Caco-2 (cell line): ENCODE measurements around the gene MLIP. TPM values are rescaled to one million over a fixed set of nuclear protein-coding genes. Genes with fewer than 3 reads are reported as not detected.

Source experiments
- BruUV-seq: library from RNA; stranded (reverse); fragments of 400-500 nt; replicated peaks from 2 replicates; lab custom pipeline; 2021; lab: Mats Ljungman, UMichigan
- CTCF ChIA-PET: fragments of 300-600 bp; sonication (Branson Sonifier 250); formaldehyde crosslinking; loops from one replicate; lab custom pipeline; 2022; ENCODE audit warnings: antibody characterized with exemption; lab: Charles Lee
- POLR2A ChIA-PET: fragments of 300-600 bp; sonication (Branson Sonifier 250); formaldehyde crosslinking; loops from one replicate; lab custom pipeline; 2022; ENCODE audit warnings: antibody characterized with exemption; lab: Charles Lee
- DNase-seq, 2 experiments: peaks; one replicate each; pipeline versions ENCODE4 v3.0.0 to v3.0.0-alpha.2; 2020 to 2022
- H3K27me3 ChIP-seq: replicated peaks from 2 replicates; pipeline ENCODE4 v1.6.0; 2011; ENCODE audit warnings: low read length; ENCODE audit not compliant: control insufficient read depth, insufficient read depth
- H3K36me3 ChIP-seq: 2 replicates; pipeline ENCODE4 v1.5.1; 2011; ENCODE audit warnings: low read length; ENCODE audit not compliant: control insufficient read depth, insufficient read depth
- H3K4me1 ChIP-seq: fragments of 250-450 bp; sonication (Bioruptor Pico); 2 replicates; pipeline ENCODE4 v1.5.1; 2020; ENCODE audit warnings: mild to moderate bottlenecking
- H3K4me3 ChIP-seq: 2 replicates; pipeline ENCODE4 v1.5.1; 2011; ENCODE audit warnings: low read depth, mild to moderate bottlenecking, control low read depth, low read length
- H3K9me3 ChIP-seq: fragments of 250-450 bp; sonication (Bioruptor Pico); 2 replicates; pipeline ENCODE4 v1.5.1; 2020; ENCODE audit warnings: mild to moderate bottlenecking, moderate library complexity
- H3K27ac Mint-ChIP-seq: one replicate; pipeline ENCODE4 v1.8.0; 2022; ENCODE audit warnings: mixed read lengths; ENCODE audit not compliant: unreplicated experiment
- H3K27me3 Mint-ChIP-seq: one replicate; pipeline ENCODE4 v1.8.0; 2022; ENCODE audit warnings: mixed read lengths; ENCODE audit not compliant: insufficient read depth, unreplicated experiment
- H3K36me3 Mint-ChIP-seq: one replicate; pipeline ENCODE4 v1.8.0; 2022; ENCODE audit warnings: mild to moderate bottlenecking, mixed read lengths; ENCODE audit not compliant: insufficient read depth, unreplicated experiment
- H3K4me1 Mint-ChIP-seq: one replicate; pipeline ENCODE4 v1.8.0; 2022; ENCODE audit warnings: low read depth, mixed read lengths; ENCODE audit not compliant: unreplicated experiment
- H3K4me3 Mint-ChIP-seq: one replicate; pipeline ENCODE4 v1.8.0; 2022; ENCODE audit warnings: mild to moderate bottlenecking, moderate library complexity, mixed read lengths; ENCODE audit not compliant: unreplicated experiment
- H3K9me3 Mint-ChIP-seq: one replicate; pipeline ENCODE4 v1.8.0; 2022; ENCODE audit warnings: mixed read lengths; ENCODE audit not compliant: unreplicated experiment
- CTCF ChIP-seq, 2 experiments: fragments of 200-600 bp in 1 of 2; IDR thresholded peaks; 1 replicate in 1 of 2; 2 replicates in 1 of 2; pipeline versions ENCODE4 v1.5.1 to v1.8.0; 2011 to 2022; ENCODE audit warnings: antibody characterized with exemption in 1 of 2, control low read depth in 1 of 2, inconsistent platforms in 1 of 2, low read depth in 1 of 2, low read length in 1 of 2, mild to moderate bottlenecking in 1 of 2, moderate library complexity in 1 of 2; ENCODE audit not compliant: insufficient read depth in 1 of 2, severe bottlenecking in 1 of 2, unreplicated experiment in 1 of 2
- intact Hi-C: fragments of 100-400 bp; cut with micrococcal nuclease; formaldehyde crosslinking; loops from one replicate; pipeline ENCODE4 v1.10.0; 2022; ENCODE audit not compliant: unreplicated experiment
- total RNA-seq: library from RNA; stranded (reverse); gene quantifications from 2 replicates; pipeline ENCODE4 v1.2.3, GENCODE V29; 2022

Gene MLIP
- total RNA-seq, 1 experiment from 2014 or later: 0.88 TPM

DNA sequence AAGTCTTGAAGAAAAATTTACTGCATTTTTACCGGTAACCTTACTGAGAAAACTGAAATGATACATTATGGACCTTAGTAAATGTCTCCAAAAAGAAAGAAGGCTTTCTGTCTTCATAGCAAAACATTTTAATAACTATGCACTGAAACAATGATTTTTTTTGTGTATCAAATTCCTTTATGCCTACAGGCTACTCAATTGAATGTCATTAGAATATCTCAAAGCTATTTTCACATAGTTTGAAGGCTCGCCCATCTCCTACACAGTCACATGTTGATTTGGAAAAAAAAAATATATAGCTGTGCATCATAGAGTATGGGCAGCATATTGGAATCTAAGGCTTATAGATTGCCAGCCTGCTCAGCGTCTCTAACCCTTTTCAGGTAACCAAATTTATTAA, 12.0 kb upstream of the MLIP start:
- Histone ChIP-seq H3K4me3 (no peak overlapping the region), H3K27me3 (no peaks in the 10 kb centered on the region), H3K9me3 (peaks cover 5% of the 10 kb centered on the region; the same call in 1 of the 2 replicates), H3K4me1 (no peaks in the 10 kb centered on the region), H3K36me3 (no peaks in the 10 kb centered on the region)
- Mint-ChIP-seq H3K27me3 (peaks cover 20% of the 10 kb centered on the region), H3K4me1 (no peaks in the 10 kb centered on the region), H3K4me3 (no peak overlapping the region), H3K36me3 (no peaks in the 10 kb centered on the region), H3K9me3 (no peaks in the 10 kb centered on the region), H3K27ac (no peak overlapping the region)
- no peak for DNase-seq
- ChIA-PET CTCF (no interaction called here), POLR2A (no interaction called here)
- TF ChIP-seq CTCF (IDR thresholded peaks at IDR 0.05; ENCODE audit: insufficient read depth in 1 of 2, low read depth in 1 of 2, low read length in 1 of 2, severe bottlenecking in 1 of 2, unreplicated experiment in 1 of 2): no peak
- intact Hi-C loops: loop anchor here (10.0 kb wide), 1 partner anchor 166 kb away; no protein-coding TSS in a partner anchor
- no TSS peak for BruUV-seq

DNA sequence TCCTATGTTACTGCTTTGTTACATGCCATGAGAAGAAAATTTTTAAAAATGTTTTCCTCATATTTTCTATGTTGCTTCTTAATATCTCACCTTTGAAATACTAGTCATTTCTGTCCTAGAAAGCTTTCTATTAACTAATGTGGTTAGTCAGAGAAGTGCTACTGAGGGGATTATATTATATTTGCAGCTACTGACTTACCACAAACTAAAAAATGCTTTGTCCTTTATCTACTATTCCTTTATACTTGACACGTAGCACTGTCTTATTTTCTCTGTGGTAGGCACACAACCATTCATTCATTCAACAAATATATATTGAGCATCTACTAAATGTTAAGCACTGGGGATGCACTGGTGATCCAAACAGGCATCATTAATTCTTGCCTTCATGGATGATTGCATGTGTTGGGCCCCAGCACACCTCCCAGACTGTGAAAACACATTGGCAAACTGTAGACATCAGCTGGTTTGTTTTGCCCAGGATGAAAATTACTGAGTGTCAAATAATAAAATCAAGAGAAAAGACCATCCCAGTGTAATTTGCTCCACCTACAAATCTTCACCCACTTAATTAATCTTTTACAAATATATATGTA, 10.7 kb upstream of the MLIP start:
- DNase-seq: no peak
- H3K4me3 ChIP-seq: no peak overlapping the region
- Mint-ChIP-seq H3K9me3 (no peaks in the 10 kb centered on the region), H3K36me3 (no peaks in the 10 kb centered on the region), H3K27ac (no peak overlapping the region), H3K27me3 (peaks cover 24% of the 10 kb centered on the region), H3K4me3 (no peak overlapping the region), H3K4me1 (no peaks in the 10 kb centered on the region)
- H3K4me1 ChIP-seq: no peaks in the 10 kb centered on the region
- POLR2A ChIA-PET: no interaction called here
- peaks cover 5% of the 10 kb centered on the region; the same call in 1 of the 2 replicates for H3K9me3 ChIP-seq
- H3K36me3 ChIP-seq: no peaks in the 10 kb centered on the region
- CTCF ChIA-PET: no interaction called here
- intact Hi-C loops: no loop called here
- no peaks in the 10 kb centered on the region for H3K27me3 ChIP-seq
- TF ChIP-seq CTCF (IDR thresholded peaks at IDR 0.05; ENCODE audit: insufficient read depth in 1 of 2, low read depth in 1 of 2, low read length in 1 of 2, severe bottlenecking in 1 of 2, unreplicated experiment in 1 of 2): no peak
- no TSS peak for BruUV-seq

- Mint-ChIP-seq H3K27ac (no peak overlapping the region), H3K4me3 (no peak overlapping the region), H3K36me3 (no peaks in the 10 kb centered on the region), H3K4me1 (no peaks in the 10 kb centered on the region), H3K27me3 (peaks cover 29% of the 10 kb centered on the region), H3K9me3 (no peaks in the 10 kb centered on the region)
- Histone ChIP-seq H3K4me1 (no peaks in the 10 kb centered on the region), H3K4me3 (no peak overlapping the region), H3K36me3 (no peaks in the 10 kb centered on the region), H3K27me3 (no peaks in the 10 kb centered on the region), H3K9me3 (no peaks in the 10 kb centered on the region)
- CTCF ChIA-PET: no interaction called here
- DNase-seq: no peak
- BruUV-seq: no TSS peak
- no peak for TF ChIP-seq CTCF (IDR thresholded peaks at IDR 0.05; ENCODE audit: insufficient read depth in 1 of 2, low read depth in 1 of 2, low read length in 1 of 2, severe bottlenecking in 1 of 2, unreplicated experiment in 1 of 2)
- intact Hi-C loops: no loop called here
- POLR2A ChIA-PET: no interaction called here
Measured at GRCh38 chr6:54102238-54102637, 9.0 kb upstream of the MLIP start.
